Right lobe of liver (tissue), 6 donors: ENCODE measurements around the gene CFLAR. TPM values are rescaled to one million over a fixed set of nuclear protein-coding genes. Genes with fewer than 3 reads are reported as not detected.

Experiments used
- ATAC-seq, 4 donors: fragments of 200-7000 bp; cut with Tn5 transposase; one replicate each; pipeline ENCODE4 v1.9.1; 2020; ENCODE audit warnings: mild to moderate bottlenecking in 4 of 4, moderate library complexity in 4 of 4
- DNase-seq, 3 donors: peaks; one replicate each; pipeline ENCODE4 v3.0.0-alpha.2; 2020
- H3K27ac ChIP-seq, 3 donors: fragments of 200-600 bp; one replicate each; pipeline ENCODE4 v1.8.0; 2022
- H3K27me3 ChIP-seq, 2 donors: fragments of 200-600 bp; one replicate each; pipeline ENCODE4 v1.8.0; 2022
- H3K36me3 ChIP-seq, 4 donors: fragments of 200-600 bp; sonication (generic) in 1 of 4; one replicate each; pipeline versions ENCODE4 v1.5.1 to v1.8.0; 2017 to 2022; ENCODE audit warnings: control low read depth in 1 of 4
- H3K4me1 ChIP-seq, 4 donors: fragments of 200-600 bp; sonication (generic) in 1 of 4; one replicate each; pipeline versions ENCODE4 v1.5.1 to v1.8.0; 2017 to 2022; ENCODE audit warnings: control low read depth in 1 of 4
- H3K4me3 ChIP-seq, 3 donors: fragments of 200-600 bp; one replicate each; pipeline ENCODE4 v1.8.0; 2022
- H3K9me3 ChIP-seq, 4 donors: fragments of 200-600 bp; sonication (generic) in 1 of 4; one replicate each; pipeline versions ENCODE4 v1.5.1 to v1.8.0; 2017 to 2022; ENCODE audit warnings: control low read depth in 1 of 4
- POLR2A ChIP-seq: fragments of 450-650 bp; IDR thresholded peaks from one replicate; pipeline ENCODE4 v1.6.1; 2017; ENCODE audit warnings: antibody characterized with exemption, mild to moderate bottlenecking
- WGBS: methylation state at CpG from one replicate; pipeline ENCODE4 v1.1.6; 2018; ENCODE audit warnings: low coverage, low lambda C conversion rate; ENCODE audit not compliant: insufficient coverage; ENCODE audit errors: missing lambda C conversion rate; 5-methylcytosine and 5-hydroxymethylcytosine counted together
- intact Hi-C, 2 donors: fragments of 100-400 bp; cut with DNase I; formaldehyde crosslinking; loops; one replicate each; pipeline versions ENCODE4 v1.11.2 to v1.14.1; 2022
- total RNA-seq, 6 experiments: library from RNA; depleted of rRNA in 2 of 6; stranded (reverse); fragments of >200 nt in 2 of 6; fragmentation: NEBNext Ultra II Directional in 3 of 6; extraction: Animal tissue kit (Norgen Biotek cat#: 25700) in 3 of 6; gene quantifications; one replicate each; pipeline versions ENCODE4 v1.1.0 to v1.2.4, GENCODE V29; 2016 to 2023
- TF ChIP-seq, protein P1 (sequence below), 4 donors: fragments of 200-600 bp in 3 of 4; fragments of 450-650 bp in 1 of 4; IDR thresholded peaks; one replicate each; pipeline versions ENCODE4 v1.5.1 to v1.8.0; 2016 to 2022; ENCODE audit warnings: antibody characterized with exemption in 4 of 4, mild to moderate bottlenecking in 2 of 4
- donor health status: DM: no; HTN: yes; CAD: no.
- donor health status: DM: no; HTN: no; CAD: no.
- donor health status: DM: no; HTN: no; CAD: no.
- donor health status: DM: no; HTN: yes; CAD: no.
- donor health status: DM: no; HTN: yes; CAD: no.

The CFLAR gene
- total RNA-seq, 6 experiments from 2014 or later, result 50.2 to 85.4 (median 66.3) TPM

DNA sequence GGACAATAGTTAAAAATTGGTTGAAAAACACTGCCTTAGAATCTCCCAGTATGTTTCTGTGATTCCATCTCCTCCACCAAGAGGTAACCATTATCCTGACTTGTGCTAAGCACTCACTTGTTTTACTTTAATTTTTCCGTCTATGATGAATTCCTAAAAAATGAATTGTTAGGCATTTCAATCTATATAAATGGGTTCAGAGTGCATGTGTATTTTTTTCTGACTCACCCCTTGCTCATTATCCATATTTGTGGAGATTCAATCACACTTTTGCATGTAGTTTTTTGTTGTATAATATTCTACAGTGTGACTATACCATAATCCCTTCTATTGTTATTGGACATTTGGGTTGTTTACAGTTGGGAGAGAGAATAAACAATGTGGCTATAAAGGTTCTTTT is 42.9 kb upstream of the CFLAR start:
- H3K27ac ChIP-seq, result no peak overlapping the region
- WGBS, result 64% methylated on average over 1 of the region's 1 CpG

DNA sequence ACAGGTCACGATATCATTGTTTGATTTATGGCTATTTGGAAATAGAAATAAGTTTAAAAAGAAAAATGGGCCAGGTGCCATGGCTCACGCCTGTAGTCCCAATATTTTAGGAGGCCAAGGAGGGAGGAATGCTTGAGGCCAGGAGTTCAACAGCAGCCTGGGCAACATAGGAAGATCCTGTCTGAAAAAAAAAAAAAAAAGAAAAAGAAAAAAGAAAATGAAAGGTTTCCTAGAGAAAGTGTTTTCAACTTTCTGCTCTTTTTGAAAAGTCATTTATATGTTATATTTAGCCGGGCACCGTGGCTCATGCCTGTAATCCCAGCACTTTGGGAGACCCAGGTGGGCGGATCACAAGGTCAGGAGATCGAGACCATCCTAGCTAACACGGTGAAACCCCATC is 41.0 kb upstream of the CFLAR start:
- Histone ChIP-seq H3K4me3 (no peak overlapping the region), H3K9me3 (no peaks in the 10 kb centered on the region), H3K4me1 (peaks cover 0 to 15% (median 3%) of the 10 kb centered on the region in 4 donors), H3K27ac (no peak overlapping the region), H3K36me3 (peaks cover 0 to 14% (median 6%) of the 10 kb centered on the region in 4 donors), H3K27me3 (no peaks in the 10 kb centered on the region)
- DNase-seq, result no peak
- no peak for TF ChIP-seq POLR2A
- TF ChIP-seq, protein P1, sequence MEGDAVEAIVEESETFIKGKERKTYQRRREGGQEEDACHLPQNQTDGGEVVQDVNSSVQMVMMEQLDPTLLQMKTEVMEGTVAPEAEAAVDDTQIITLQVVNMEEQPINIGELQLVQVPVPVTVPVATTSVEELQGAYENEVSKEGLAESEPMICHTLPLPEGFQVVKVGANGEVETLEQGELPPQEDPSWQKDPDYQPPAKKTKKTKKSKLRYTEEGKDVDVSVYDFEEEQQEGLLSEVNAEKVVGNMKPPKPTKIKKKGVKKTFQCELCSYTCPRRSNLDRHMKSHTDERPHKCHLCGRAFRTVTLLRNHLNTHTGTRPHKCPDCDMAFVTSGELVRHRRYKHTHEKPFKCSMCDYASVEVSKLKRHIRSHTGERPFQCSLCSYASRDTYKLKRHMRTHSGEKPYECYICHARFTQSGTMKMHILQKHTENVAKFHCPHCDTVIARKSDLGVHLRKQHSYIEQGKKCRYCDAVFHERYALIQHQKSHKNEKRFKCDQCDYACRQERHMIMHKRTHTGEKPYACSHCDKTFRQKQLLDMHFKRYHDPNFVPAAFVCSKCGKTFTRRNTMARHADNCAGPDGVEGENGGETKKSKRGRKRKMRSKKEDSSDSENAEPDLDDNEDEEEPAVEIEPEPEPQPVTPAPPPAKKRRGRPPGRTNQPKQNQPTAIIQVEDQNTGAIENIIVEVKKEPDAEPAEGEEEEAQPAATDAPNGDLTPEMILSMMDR (IDR thresholded peaks at IDR 0.05), result no peak
- no peak for ATAC-seq
- intact Hi-C loops, result loop anchor here (5.0 to 10.0 kb wide), 2 partner anchors 90 to 102 kb away; no protein-coding TSS in a partner anchor
- whole genome bisulfite sequencing, result 80% methylated on average over 5 of the region's 7 CpGs

More for the DNA sequence above, 42.9 kb upstream of the CFLAR start:
- intact Hi-C loops, result loop anchor here (5.0 to 10.0 kb wide), 2 partner anchors 92 to 104 kb away; no protein-coding TSS in a partner anchor
- Histone ChIP-seq H3K4me1 (peaks cover 0 to 25% (median 7%) of the 10 kb centered on the region in 4 donors), H3K9me3 (no peaks in the 10 kb centered on the region), H3K27me3 (no peaks in the 10 kb centered on the region), H3K36me3 (no peaks in the 10 kb centered on the region), H3K4me3 (no peak overlapping the region)
- TF ChIP-seq, protein P1 (IDR thresholded peaks at IDR 0.05), result no peak
- no peak for TF ChIP-seq POLR2A
- no peak for DNase-seq
- ATAC-seq, result no peak

DNA sequence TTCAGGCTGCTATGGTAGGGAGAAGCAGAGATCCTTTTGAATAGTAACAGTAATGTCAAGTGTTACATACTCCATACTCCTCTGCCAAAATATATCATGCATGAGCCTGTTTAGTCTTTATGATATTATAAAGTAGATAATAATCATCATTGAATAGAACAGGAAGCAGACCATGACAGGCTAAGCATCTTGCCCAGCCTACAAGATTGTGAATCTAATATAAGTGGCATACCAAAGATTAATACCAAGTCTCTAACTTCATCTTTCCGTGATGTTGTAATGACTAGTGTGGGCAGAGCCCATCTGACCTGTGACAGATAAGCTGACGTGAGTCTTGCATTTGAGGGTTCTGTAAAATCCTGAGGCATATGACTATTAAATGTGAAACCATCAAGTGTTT is 31.1 kb upstream of the CFLAR start:
- intact Hi-C loops, result no loop called here
- 62% methylated on average over 2 of the region's 2 CpGs for WGBS
- Histone ChIP-seq H3K27me3 (no peaks in the 10 kb centered on the region), H3K36me3 (peaks cover 0 to 56% (median 7%) of the 10 kb centered on the region in 4 donors), H3K4me3 (no peak overlapping the region), H3K4me1 (no peaks in the 10 kb centered on the region), H3K9me3 (no peaks in the 10 kb centered on the region), H3K27ac (no peak overlapping the region)
- ATAC-seq (no peak), DNase-seq (no peak)
- TF ChIP-seq, protein P1 (IDR thresholded peaks at IDR 0.05), result no peak
- no peak for TF ChIP-seq POLR2A

DNA sequence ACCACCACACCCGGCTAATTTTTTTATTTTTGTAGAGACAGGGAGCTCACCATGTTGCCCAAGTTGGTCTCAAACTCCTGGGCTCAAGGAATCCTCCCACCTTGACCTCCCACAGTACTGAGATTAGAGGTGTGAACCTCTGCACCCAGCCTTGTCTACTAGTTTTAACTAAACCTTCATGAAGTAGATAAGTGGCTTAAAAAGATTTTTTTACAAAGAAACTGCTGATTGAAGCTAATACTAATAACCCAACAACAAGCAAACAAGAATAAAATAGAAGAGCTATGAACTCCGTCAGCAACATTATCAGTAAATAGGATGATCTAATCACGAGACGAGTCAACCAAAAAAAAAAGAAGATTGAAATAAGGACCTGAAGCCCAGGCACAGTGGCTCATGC is 25.4 kb upstream of the CFLAR start:
- H3K4me1 ChIP-seq, result peaks cover 0 to 15% (median 3%) of the 10 kb centered on the region in 4 donors
- H3K27me3 ChIP-seq, result no peaks in the 10 kb centered on the region
- peak overlapping the region in 2 of 3 donors; percentile 71 to 72 for H3K27ac ChIP-seq
- no peak for ATAC-seq
- H3K4me3 ChIP-seq, result no peak overlapping the region
- no peaks in the 10 kb centered on the region for H3K9me3 ChIP-seq
- 79% methylated on average over 4 of the region's 4 CpGs for WGBS
- no peak for TF ChIP-seq POLR2A
- TF ChIP-seq, protein P1 (IDR thresholded peaks at IDR 0.05), result no peak
- H3K36me3 ChIP-seq, result peaks cover 0 to 11% (median 5%) of the 10 kb centered on the region in 4 donors
- intact Hi-C loops, result no loop called here
- no peak for DNase-seq
